Daoy (cell line): ENCODE measurements around the gene HUNK. TPM values are rescaled to one million over a fixed set of nuclear protein-coding genes. Genes with fewer than 3 reads are reported as not detected.

ENCODE experiments used
- DNase-seq: peaks from one replicate; pipeline ENCODE4 v3.0.0-alpha.2; 2015; ENCODE audit warnings: low read depth
- total RNA-seq: library from RNA; depleted of rRNA; stranded (reverse); fragments of >200 nt; shearing (Covaris generic); gene quantifications from 2 replicates; pipeline ENCODE4 v1.2.3, GENCODE V29; 2014

The HUNK gene
- total RNA-seq, 1 experiment from 2014 or later, result 1.9 TPM

- no peak for DNase-seq
Measured at GRCh38 chr21:31952828-31953227, 80.0 kb downstream of the HUNK start.

DNA sequence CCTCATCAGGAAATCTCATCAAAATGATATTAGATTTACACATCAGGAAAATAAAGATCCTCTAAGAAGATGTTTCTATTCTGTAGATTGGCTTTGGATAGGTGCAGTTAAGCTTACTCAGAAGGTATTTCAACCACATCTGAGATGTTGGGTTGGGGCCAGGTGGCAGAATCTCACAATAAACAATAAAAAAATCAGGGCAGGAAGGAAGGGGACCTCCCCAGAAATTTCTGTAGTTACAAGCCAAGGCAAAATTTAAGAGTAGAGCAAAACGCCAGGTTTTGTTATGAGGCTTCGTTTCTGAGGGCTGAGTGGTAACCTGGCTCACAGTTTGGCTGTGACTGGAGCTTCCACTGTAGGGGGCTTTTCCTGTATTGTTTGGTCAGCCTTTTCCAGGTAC is 84.8 kb downstream of the HUNK start:
- no peak for DNase-seq

DNA sequence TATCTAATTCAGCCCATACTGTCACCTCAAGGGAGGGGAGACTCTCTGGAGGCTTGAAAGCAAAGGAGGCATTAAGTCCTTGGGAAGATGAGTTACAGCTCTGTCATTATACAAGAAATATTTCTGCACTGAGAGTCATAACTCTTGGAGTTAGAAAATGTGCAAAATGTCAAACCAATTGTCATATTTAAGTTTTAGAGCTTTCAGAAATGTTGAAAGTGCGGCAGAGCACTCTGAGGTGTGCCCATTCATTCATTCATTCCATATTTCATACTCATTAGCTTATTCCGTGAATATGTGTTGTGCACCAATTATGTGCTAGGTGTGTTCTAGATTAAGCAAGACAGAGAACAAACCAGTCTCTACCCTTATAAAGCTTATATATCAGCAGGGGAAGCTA is 87.1 kb downstream of the HUNK start:
- DNase-seq, result no peak

DNA sequence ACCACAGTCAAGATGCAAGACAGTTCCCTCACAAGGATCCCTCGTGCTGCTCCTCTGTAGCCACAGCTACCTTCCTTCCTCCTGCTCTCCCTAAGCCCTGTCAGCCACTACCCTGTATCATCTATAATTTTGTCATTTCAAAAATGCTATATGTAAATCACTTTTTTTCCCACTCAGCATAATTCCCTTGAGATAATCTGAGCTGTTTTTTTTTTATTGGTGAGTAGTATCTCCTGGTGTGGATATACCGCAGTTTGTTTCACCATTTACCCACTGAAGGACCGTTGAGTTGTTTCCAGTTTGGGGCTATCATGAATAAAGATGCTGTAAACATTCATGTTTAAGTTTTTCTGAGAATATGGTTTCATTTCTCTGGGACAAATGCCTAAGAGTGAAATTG is 88.2 kb downstream of the HUNK start:
- DNase-seq, result no peak

- DNase-seq, result no peak
Measured at GRCh38 chr21:31961704-31962103, 88.9 kb downstream of the HUNK start.

DNA sequence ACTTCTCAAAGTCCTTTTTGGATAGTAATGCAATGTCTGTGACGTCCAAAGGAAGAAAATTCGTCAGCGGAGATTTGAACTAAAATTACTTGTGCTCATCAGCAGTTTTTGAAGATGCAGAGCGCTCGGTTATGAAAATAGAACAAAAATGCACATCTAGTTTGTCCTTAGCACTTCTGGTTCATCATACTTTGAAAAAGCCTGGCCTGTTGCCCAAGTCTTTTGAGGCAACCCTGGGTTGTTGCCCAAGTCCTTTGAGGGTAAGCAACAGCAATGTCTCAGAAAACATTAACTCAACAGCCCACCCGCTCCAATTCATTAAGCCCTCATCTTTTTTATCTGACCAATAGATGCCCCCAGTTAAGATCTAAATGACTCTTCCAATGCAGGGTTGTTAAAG is 91.9 kb downstream of the HUNK start:
- no peak for DNase-seq

DNA sequence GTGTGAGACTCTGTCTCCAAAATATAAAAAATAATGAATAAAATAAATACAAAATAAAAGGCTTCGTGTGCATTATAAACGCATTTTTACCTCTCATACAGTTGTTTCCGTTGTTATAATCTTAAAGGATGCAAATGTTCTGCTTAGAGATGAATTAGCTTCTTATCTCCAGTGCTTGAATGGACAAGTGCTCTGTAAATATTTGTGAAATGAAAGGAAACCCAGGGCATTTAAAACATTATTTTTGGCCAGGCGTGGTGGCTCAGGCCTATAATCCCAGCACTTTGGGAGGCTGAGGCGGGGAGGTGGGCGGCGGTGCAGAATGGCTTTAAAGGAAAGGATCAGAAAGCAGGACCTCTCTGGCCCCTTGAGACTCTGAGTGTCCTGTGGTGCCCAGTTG is 94.5 kb downstream of the HUNK start:
- no peak for DNase-seq

DNA sequence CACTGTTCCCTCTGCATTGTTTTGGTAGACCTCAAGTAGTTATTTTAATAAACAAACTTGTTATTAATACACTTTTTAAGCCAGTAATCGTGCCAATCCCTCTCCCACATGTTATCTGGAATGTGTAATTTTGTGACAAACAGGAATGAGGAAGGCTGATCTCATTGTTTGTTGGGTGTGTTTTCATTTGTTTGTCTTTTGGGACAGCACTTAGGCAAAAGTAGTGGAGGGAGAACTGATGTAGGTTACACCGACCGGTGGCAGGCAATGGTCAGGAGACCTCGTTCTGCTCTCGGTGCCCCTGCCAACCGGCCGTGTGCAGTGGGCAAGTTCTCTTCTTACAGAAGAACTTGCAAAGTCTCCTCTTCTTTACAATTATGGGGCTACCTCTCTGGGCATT is 99.8 kb downstream of the HUNK start:
- DNase-seq, result no peak

DNA sequence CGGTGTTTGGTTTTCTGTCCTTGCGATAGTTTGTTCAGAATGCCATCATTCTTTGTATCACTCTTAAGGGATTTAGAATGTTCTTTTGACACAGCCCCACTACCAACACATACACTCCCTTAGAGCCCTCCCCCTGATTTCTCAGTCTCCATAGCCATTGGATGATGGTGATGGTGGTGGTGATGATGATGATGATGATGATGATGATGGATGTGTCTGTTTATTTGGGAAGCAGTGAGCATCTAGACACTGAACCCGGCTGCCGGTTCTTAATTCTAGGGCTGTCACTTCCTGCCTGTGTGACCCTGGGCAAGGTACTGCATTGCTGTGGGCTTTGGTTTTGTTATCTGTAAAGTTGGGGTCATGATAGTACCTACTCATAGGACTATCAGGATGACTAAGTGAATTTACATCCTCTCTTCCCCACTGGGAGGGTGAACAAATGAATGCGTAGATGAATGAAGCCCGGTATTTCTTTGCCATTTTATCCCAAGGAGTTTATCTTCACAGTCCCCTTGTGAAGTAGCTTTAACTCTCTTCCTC is 100.7 kb downstream of the HUNK start:
- DNase-seq, result peak; percentile 13

DNA sequence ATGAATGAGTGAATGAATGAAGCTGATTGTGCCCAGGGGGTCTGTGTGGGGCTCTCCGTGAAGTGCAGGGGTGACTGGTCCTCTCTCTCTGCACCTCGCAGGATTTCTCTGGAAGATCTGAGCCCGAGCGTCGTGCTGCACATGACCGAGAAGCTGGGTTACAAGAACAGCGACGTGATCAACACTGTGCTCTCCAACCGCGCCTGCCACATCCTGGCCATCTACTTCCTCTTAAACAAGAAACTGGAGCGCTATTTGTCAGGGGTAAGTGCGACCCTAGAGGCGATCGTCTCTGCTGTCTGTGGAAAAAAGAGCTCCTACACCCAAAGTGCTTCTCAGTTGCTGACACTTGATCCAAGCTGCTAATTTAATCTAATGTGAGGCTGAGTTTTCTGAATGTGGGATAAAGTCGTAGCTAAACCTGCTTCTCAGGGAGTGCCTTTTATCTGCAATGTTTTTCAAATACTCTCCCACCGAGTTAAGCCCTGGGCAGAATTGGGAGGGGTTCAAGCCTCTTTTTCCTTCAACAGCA is 101.7 kb downstream of the HUNK start:
- DNase-seq, result peak; percentile 17

- DNase-seq, result no peak
Measured at GRCh38 chr21:31975491-31975890, 102.7 kb downstream of the HUNK start.

DNA sequence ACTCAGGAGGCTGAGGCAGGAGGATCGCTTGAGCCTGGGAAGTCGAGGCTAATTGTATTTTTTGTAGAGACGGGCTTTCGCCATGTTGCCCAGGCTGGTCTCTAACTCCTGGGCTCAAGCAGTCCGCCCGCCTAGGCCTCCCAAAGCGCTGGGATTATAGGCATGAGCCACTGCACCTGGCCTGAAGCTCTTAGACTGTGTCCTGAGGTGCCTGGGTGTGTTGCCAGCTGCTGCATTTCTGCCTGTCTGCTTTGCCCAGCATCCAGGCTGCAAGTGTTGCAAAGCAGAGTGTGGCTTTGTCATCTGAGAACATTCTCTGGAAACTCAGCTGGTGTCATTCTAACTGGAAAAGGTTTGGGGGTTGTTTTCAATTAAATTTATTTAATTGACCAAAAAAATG is 105.0 kb downstream of the HUNK start:
- no peak for DNase-seq

DNA sequence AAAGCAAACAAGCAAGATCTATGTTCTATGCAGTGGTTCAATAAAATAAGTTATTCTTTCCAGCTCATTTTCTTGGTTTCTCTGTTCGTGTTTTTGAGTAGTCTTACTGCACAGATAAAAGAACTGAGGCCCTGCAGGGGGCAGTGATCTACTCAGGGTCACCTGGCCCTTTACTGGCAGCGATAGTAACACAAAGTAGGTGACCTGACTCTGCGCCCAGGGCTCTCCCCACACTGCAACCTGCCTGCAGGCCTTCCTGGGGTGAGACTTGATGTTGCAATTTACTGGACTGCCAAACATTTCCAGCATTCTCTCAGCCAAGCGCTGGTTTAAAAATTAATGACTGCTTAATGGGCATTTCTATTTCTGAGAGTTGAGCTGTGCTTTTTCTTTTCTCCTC is 110.3 kb downstream of the HUNK start:
- no peak for DNase-seq

DNA sequence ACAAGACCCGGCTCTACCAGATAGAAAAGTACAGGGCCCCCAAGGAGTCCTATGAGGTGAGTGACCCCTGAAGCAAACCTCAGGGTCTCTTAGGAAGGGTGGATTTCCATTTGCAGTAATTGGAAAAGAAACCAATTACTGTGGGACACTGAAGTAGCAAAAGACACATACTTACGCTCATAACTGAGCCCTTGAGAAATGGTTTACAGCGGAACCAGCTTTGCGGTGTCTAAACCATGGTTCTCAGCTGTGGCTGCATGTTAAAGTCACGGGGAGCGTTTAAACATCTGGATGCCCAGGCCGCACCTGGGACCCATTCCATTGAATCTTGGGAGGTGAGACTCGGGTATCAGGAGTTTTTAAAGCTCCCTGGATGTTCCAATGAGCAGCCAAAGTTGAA is 110.7 kb downstream of the HUNK start:
- no peak for DNase-seq

- no peak for DNase-seq
Measured at GRCh38 chr21:31985398-31985797, 112.6 kb downstream of the HUNK start.

DNA sequence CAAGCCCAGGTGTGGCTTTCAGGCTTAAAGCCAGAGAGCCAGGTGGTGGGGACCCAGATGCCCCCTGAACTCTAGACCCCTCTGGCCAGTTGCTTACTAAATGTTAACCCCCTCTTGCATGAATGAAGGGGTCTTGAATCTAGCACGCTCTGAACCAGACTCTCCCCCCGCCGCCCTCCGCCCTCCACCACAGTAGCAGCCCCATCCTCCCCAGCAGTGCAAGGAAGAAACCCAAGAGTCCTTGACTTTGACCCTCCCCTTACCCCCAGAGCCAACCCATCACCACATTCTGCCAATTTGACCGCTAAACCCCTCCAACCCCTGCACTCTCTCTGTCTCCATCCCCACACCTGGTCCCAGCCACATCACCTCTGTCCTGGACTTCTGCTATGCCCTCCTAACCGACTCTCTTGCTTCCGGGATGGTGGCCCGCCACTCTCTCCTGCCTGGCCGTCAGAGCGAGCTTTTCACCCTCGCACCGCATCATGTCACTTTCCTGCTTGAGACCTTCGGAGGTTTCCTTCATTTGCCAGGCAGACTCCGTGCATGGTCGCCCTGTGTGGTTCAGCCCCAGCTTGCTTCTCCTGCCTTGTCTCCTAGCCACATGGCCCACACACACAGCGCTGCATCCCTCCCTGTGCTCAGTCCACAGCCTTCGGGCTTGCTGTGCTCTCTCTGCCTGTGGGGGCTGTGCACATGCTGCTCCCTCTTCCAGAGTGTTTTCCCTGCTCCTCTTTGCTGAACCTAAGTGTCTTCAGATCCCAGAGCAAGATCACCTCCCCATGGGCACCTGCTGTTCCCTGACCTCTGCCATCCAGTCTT is 113.4 kb downstream of the HUNK start:
- no peak for DNase-seq

GRCh38 chr21:31987696-31988095 is 114.9 kb downstream of the HUNK start:
- DNase-seq, result peak; percentile 30

DNA sequence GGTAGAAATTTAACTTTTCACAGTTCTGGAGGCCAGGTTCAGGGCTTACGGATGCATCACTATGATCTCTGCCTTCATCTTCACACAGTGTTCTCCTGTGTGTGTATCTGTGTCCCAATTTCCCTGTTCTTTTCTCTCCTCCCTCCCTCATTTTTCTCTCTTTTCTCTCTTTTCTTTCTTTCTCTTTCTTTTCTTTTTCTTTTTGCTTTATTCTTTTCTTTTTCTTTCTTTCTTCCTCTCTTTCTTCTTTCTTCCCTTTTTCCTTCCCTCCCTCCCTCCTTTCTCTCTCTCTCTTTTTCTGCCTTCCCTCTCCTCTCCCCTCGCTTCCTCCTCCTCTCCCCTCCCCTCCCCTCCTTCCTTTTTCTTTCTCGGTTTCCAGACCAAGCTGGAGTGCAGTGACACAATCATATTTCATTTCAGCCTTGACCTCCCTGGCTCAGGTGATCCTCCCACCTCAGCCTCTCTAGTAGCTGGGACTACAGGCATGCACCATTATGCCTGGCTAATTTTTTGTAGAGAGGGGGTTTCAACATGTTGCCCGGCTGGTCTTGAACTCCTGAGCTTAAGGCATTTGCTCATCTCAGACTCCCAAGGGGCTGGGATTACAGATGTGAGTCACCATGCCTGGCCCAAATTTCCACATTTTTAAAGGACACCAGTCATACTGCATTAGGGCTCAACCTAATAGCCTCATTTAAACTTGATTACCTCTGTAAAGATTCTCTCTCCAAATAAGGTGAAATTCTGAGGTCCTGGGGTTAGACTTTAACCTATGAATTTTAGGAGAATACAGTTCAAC is 115.9 kb downstream of the HUNK start:
- peak; percentile 47 for DNase-seq

DNA sequence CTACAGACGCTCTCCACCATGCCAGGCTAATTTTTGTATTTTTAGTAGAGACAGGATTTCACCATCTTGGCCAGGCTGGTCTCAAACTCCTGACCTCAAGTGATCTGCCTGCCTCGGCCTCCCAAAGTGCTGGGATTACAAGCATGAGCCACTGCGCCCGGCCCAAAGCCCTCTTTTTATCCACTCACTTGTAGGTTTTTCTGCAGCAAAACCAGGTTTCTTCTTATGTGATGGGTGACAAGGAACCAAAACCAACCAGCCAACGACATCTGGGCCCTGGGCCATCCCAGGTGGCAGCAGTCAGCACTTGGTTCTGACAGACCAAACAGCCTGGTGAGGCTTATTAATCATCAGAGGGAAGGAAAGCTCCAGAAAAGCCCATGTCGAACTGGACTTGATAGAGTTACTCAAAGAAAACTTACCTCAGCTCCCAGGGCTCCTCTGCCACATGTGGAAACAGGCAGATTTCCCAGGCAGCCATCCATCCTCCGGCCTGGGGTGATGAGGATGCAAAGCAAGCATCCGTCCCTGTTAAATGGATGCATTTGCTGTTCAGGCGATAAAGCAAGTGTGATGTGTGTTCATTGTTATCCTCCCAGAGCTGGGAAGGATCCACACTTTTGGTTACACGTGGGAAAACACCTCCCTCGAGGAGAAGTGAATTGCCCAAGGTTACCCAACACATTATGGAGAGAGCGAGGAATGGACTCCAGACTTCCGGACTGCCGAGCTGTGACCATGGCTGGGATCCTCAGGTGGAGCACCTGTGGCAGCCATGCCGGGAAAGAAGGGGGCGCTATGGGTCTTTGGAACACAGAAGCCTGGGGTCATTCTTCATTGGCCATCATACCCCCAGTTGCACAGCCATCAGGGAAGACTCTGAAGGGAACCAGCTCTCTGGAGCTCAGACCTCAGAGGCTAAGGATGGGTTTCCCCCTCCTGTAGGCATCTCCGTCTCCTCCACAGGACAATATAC is 118.8 kb downstream of the HUNK start:
- no peak for DNase-seq

DNA sequence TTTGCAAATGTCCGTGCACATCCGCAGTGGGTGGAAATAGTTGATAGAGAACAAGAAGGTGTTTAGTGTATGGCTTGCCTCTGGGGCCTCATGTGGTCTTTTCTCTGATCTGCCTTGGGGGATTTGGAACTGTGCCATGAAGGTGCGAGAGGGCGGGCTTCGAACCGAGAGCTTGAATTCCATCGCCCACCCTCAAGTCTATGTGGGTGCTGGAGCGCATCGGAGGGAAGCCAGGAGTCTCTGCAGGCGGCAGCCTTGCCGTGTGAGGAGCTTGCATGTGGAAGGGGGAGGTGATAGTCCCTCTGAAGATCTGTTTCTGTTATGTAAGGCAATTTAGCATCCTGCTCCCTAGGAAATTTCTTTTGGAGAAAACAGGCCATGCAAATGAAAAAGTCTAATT is 119.6 kb downstream of the HUNK start:
- no peak for DNase-seq
